Measurements from ENCODE around the gene TBC1D20. TPM values are rescaled to one million over a fixed set of nuclear protein-coding genes. Genes with fewer than 3 reads are reported as not detected.

TBC1D20 gene
- total and polyA plus RNA-seq, 2 of the 4 experiments (the other 2 are of a cell fraction) = 39.1 to 42.8 TPM

GRCh38 chr20:434221-434620 lies 28.1 kb downstream of the TBC1D20 start:
- H3K27ac ChIP-seq (ENCODE audit: insufficient read depth, low read length) = no peak overlapping the region
- H2AFZ ChIP-seq (replicated peaks; ENCODE audit: low read length, poor library complexity) = no peak overlapping the region
- no TSS peak for BruUV-seq (replicated peaks)
- no peak overlapping the region for H3K18ac ChIP-seq (ENCODE audit: low read depth, low read length)
- no peak overlapping the region for H4K91ac ChIP-seq (ENCODE audit: insufficient read depth, low read depth, low read length)
- H3K4me3 ChIP-seq (ENCODE audit: insufficient read depth, low read depth, low read length) = no peak overlapping the region
- no peaks in the 10 kb centered on the region for H3K4me1 ChIP-seq (ENCODE audit: control insufficient read depth, insufficient read depth, low read length)
- H3K56ac ChIP-seq (ENCODE audit: extremely low read depth, insufficient read depth, low read length) = no peak overlapping the region
- no peak overlapping the region for H2BK15ac ChIP-seq (ENCODE audit: low read depth, low read length)
- no peak for TF ChIP-seq MAZ (IDR thresholded peaks at IDR 0.05; ENCODE audit: borderline replicate concordance, low read depth, low read length)
- TF ChIP-seq POLR2A (IDR thresholded peaks at IDR 0.05; ENCODE audit: low read depth, low read length) = no peak
- ATAC-seq (ENCODE audit: low read depth) (no peak), DNase-seq (no peak)
- H3K9me3 ChIP-seq (ENCODE audit: control insufficient read depth, insufficient read depth, low read length) = no peaks in the 10 kb centered on the region
- H3K9me1 ChIP-seq (ENCODE audit: insufficient read depth, low read length) = no peaks in the 10 kb centered on the region
- no peak overlapping the region for H2AK5ac ChIP-seq (ENCODE audit: low read depth, low read length)
- no peak overlapping the region for H4K5ac ChIP-seq (ENCODE audit: low read depth, low read length)
- H2BK20ac ChIP-seq (ENCODE audit: low read depth, low read length) = no peak overlapping the region
- no peak overlapping the region for H3K4ac ChIP-seq (ENCODE audit: low read depth, low read length)
- whole genome bisulfite sequencing, 2 experiments (ENCODE audit: extremely low coverage in 2 of 2, insufficient read length in 1 of 2) = no CpG with 5 or more reads among the region's 11 CpGs
- ChIA-PET CTCF (no interaction called here), POLR2A (ENCODE audit: unreplicated experiment) (no interaction called here)
- in situ Hi-C loops (cut with MboI; ENCODE audit: low sequenced_read_pairs) = loop anchor here (5.0 kb wide), 1 partner anchor 82 kb away; no protein-coding TSS in a partner anchor
- H2BK5ac ChIP-seq (ENCODE audit: low read depth, low read length, poor library complexity, severe bottlenecking) = no peak overlapping the region
- H3K79me1 ChIP-seq (ENCODE audit: low read depth in 1 of 2, low read length in 2 of 2) = peaks cover 2 to 22% of the 10 kb centered on the region in 2 experiments; a peak in 3 of 4 replicates
- intact Hi-C loops (cut with micrococcal nuclease) = no loop called here
- no peak overlapping the region for H3K9ac ChIP-seq (ENCODE audit: low read depth, low read length)
- H3K27me3 ChIP-seq (ENCODE audit: control insufficient read depth, insufficient read depth, low read length) = no peaks in the 10 kb centered on the region
- H3K4me2 ChIP-seq (ENCODE audit: low read depth, low read length) = no peak overlapping the region
- peaks cover 20% of the 10 kb centered on the region for H4K20me1 ChIP-seq (ENCODE audit: insufficient read depth, low read length)
- H2BK120ac ChIP-seq (ENCODE audit: low read depth, low read length) = no peak overlapping the region
- dilution Hi-C loops (cut with HindIII; ENCODE audit: low sequenced_read_pairs, unreplicated experiment) = no loop called here
- H4K8ac ChIP-seq (ENCODE audit: low read depth in 2 of 2, low read length in 2 of 2) = no peak overlapping the region
- H3K23ac ChIP-seq (ENCODE audit: low read depth, low read length) = no peak overlapping the region
- H2AK9ac ChIP-seq (replicated peaks; ENCODE audit: low read depth, low read length, poor library complexity) = no peak overlapping the region
- no peak overlapping the region for H3K14ac ChIP-seq (replicated peaks; ENCODE audit: low read depth, low read length)
- H3K36me3 ChIP-seq (ENCODE audit: control insufficient read depth, insufficient read depth, low read length) = peaks cover 75% of the 10 kb centered on the region

All from IMR-90 (cell line).